Measurements from ENCODE around the gene LMF1.
"Not testable (repeated sequence)": the region's sequence is repeated elsewhere in the genome, so short reads cannot be mapped to it uniquely, and the experiment has no call there.

Gene LMF1

GRCh38 chr16:844638-845350, 126.0 kb downstream of the LMF1 start:
- H3K4me3 Mint-ChIP-seq, result no peak overlapping the region
- H3K27me3 Mint-ChIP-seq, result no peaks in the 10 kb centered on the region
- H3K36me3 Mint-ChIP-seq, result no peaks in the 10 kb centered on the region
- H3K9me3 Mint-ChIP-seq, result no peaks in the 10 kb centered on the region
- no peaks in the 10 kb centered on the region for H3K4me1 Mint-ChIP-seq
- no peak overlapping the region for H3K27ac Mint-ChIP-seq
- ATAC-seq, result no peak

GRCh38 chr16:843771-844170, 127.0 kb downstream of the LMF1 start:
- no peaks in the 10 kb centered on the region for H3K9me3 Mint-ChIP-seq
- no peak overlapping the region for H3K4me3 Mint-ChIP-seq

DNA sequence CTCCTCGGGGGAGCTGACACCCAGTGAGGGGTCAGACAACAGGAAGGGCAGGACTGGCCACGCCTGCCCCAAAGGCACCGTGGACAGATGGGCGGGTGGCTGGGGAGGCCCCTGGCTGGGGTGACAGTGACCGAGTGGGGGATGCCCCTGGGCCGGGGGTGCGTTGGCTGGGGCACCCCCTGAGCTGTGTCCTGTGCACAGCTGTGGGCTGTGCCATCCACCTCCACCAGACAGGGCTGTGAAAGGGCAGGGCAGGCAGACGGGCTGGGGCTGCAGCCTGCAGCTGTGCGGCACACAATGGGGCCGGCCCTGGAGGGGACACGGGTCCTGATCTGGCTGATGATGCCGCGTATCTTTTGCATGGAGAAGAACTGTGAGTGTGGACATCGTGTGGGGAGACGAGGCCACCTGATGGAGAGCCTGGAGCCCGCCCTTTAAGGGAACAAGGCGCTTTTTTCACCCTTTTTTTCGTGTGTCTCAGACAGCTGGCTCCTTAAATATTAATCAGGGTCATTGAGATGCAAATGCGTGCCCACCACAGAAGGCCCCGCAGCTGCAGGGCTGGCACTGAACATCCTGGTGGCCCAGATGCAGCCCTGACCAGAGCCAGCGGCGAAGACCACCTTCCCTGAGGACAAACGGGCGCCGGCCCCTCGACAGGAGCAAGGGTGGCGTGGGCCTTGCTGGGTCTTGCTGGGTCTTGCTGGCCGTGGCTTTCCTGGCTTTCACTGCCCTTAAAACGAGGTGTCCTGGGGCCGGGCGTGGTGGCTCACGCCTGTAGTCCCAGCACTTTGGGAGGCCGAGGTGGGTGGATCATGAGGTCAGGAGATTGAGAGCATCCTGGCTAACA, 127.8 kb downstream of the LMF1 start:
- Mint-ChIP-seq H3K4me3 (no peak overlapping the region), H3K27ac (no peak overlapping the region), H3K9me3 (no peaks in the 10 kb centered on the region), H3K4me1 (no peaks in the 10 kb centered on the region), H3K36me3 (no peaks in the 10 kb centered on the region), H3K27me3 (peaks cover 6% of the 10 kb centered on the region)
- no peak for ATAC-seq

More at GRCh38 chr16:843771-844170, 127.0 kb downstream of the LMF1 start:
- ATAC-seq, result no peak
- H3K27ac Mint-ChIP-seq, result no peak overlapping the region
- H3K4me1 Mint-ChIP-seq, result no peaks in the 10 kb centered on the region
- H3K36me3 Mint-ChIP-seq, result no peaks in the 10 kb centered on the region
- peaks cover under 1% of the 10 kb centered on the region for H3K27me3 Mint-ChIP-seq

DNA sequence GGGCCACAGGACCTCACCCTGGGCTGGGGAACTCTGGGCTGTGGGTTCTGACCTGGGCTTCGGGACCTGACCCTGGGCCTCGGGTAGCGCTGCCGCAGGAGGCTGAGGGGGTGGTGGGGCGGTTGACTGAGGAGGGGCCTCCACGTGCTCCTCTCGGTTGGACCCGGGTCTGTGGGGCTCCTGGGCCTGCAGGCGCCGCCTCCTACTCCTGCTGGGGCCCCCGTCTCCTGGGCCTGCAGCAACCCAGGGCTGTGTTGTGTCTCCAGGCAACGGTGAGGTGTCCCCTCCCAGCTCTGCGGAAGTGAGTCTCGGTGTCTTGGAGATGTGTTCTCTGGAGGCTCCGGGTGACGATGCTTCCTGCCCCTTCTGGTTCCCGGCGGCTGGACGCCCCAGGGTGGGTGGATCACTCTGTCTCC, 128.7 kb downstream of the LMF1 start:
- Mint-ChIP-seq H3K4me3 (no peak overlapping the region), H3K9me3 (peaks cover under 1% of the 10 kb centered on the region), H3K27me3 (peaks cover 6% of the 10 kb centered on the region), H3K4me1 (no peaks in the 10 kb centered on the region), H3K36me3 (no peaks in the 10 kb centered on the region), H3K27ac (no peak overlapping the region)
- no peak for ATAC-seq

GRCh38 chr16:841455-842060, 129.2 kb downstream of the LMF1 start:
- Mint-ChIP-seq H3K27ac (no peak overlapping the region), H3K4me3 (no peak overlapping the region), H3K27me3 (peaks cover 6% of the 10 kb centered on the region), H3K4me1 (no peaks in the 10 kb centered on the region), H3K9me3 (peaks cover 6% of the 10 kb centered on the region), H3K36me3 (no peaks in the 10 kb centered on the region)
- ATAC-seq, result no peak

DNA sequence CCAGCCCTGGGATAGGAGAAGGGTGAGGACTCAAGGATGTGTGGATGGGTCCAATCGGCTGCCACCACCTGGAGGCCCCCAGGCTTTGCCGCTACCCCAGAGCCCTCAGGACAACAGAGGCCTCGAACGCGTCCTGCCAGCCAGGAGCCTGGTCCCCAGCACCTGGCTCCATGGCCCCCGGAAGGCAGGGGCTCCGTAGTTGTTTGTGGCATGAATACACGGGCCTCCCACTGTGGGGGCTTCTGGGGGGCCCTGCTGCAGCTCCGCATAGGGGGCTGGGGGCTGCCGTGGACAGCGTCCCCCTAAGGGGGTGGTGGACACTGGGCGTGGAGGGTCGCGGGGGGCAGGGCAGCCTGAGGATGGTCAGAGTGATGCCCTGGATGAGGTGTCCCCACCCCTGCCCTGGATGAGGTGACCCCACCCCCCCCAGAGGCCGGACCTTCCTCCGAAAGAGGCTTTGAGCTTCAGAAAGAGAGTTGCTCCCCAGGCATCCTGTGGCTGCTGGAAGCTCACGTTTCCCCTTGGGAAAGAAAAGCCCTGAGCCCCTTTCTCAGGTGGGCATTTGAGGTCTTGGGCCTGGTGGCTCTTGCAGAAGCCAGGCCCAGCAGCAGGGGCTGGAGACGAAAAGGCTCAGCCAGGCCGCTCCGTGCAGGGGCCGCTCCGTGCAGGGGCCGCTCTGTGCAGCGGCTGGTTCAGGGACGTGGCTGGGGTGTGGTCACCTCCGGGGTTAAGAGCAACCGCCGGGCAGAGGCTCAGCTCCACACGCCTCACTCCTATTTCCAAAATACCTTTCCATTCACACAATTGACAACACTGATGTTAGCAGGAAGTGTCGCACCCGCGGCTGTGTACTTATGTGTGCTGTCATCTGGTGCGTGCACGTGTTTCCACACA, 130.0 kb downstream of the LMF1 start:
- Mint-ChIP-seq H3K4me1 (no peaks in the 10 kb centered on the region), H3K27ac (no peak overlapping the region), H3K27me3 (peaks cover 6% of the 10 kb centered on the region), H3K4me3 (no peak overlapping the region), H3K36me3 (no peaks in the 10 kb centered on the region), H3K9me3 (peaks cover 11% of the 10 kb centered on the region)
- ATAC-seq, result no peak

- ATAC-seq, result no peak
- Mint-ChIP-seq H3K4me1 (no peaks in the 10 kb centered on the region), H3K27me3 (peaks cover 6% of the 10 kb centered on the region), H3K36me3 (no peaks in the 10 kb centered on the region), H3K27ac (no peak overlapping the region), H3K4me3 (no peak overlapping the region), H3K9me3 (peaks cover 11% of the 10 kb centered on the region)
Measured at GRCh38 chr16:839643-840408, 131.0 kb downstream of the LMF1 start.

DNA sequence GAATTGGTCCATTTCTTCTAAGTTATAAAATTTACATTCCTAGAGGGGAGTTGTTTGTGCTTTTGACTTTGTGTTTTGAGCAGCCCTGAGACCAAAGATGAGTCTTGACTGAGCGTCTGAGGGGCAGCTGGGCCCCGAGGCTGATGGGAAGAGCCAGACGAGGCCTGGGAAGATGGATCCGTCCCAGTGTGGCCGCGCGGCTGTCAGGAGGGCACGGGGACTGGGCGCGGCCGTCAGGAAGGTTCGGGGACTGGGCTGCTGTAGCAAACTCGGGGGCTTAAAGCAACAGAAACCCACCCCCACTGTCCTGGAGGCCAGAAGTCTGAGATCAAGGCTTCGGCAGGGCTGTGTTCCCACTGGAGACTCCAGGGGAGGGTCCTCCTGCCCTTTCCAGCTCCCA, 132.0 kb downstream of the LMF1 start:
- H3K4me3 Mint-ChIP-seq, result no peak overlapping the region
- H3K4me1 Mint-ChIP-seq, result no peaks in the 10 kb centered on the region
- H3K9me3 Mint-ChIP-seq, result peaks cover 11% of the 10 kb centered on the region
- no peak overlapping the region for H3K27ac Mint-ChIP-seq
- H3K27me3 Mint-ChIP-seq, result peaks cover 6% of the 10 kb centered on the region
- no peak for ATAC-seq
- no peaks in the 10 kb centered on the region for H3K36me3 Mint-ChIP-seq

DNA sequence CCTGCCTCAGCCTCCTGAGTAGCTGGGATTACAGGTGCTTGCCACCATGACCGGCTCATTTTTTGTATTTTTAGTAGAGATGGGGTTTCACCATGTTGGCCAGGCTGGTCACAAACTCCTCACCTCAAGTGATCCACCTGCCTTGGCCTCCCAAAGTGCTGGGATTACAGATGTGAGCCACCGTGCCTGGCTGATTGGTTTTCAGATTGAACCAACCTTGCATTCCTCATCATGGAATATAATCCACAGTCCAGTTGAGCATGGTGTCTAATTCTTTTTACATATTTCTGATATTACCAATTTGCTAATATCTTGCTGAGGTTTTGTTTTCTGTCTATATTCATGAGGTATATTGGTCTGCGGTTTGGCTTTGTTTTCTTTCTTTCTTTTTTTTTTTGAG, 134.0 kb downstream of the LMF1 start:
- Mint-ChIP-seq H3K9me3 (peaks cover 11% of the 10 kb centered on the region), H3K27me3 (peaks cover 14% of the 10 kb centered on the region)
- H3K4me3 Mint-ChIP-seq, H3K27ac Mint-ChIP-seq, H3K4me1 Mint-ChIP-seq, H3K36me3 Mint-ChIP-seq, ATAC-seq: not testable (repeated sequence)

DNA sequence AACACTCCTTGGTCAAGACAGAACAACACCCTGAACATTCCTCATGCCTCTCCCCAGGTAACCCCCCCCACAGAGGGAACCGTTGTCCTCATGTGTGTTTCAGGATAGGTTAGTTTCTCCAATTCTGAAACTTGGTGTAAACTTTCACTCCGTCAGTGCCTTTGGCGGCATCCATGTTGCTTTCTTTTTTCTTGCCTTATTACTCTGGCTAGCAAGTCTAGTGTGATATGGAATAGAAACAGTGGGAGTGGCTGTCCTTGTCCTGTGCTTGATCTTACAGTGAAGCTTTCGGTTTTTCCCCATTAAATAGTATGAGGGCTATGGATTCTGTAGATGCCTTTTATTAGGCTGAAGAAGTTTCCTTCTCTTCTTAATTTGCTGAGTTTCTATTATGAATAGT, 134.6 kb downstream of the LMF1 start:
- Mint-ChIP-seq H3K4me3 (no peak overlapping the region), H3K27me3 (peaks cover 14% of the 10 kb centered on the region), H3K27ac (no peak overlapping the region), H3K36me3 (no peaks in the 10 kb centered on the region), H3K9me3 (peaks cover 11% of the 10 kb centered on the region), H3K4me1 (no peaks in the 10 kb centered on the region)
- ATAC-seq, result no peak

DNA sequence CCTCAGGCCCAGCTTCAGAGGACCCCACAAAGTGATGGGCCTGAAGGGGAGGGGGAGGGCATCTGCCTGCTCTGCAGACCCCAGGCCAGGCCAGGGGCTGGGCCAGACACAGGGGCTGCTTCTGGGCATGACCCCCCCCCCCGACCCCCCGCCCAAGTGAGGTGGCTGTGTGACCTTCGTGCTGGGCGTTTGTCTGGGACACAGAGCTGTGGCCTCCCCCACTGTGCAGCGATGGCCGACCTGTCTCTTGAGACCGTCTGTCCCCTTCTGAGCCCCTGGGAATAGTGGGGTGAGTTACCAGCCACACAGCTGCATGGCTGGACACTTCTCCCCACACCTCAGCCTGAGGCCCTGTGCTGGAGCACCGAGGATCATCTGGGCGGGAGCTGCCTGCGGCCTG, 135.4 kb downstream of the LMF1 start:
- no peak overlapping the region for H3K4me3 Mint-ChIP-seq
- peaks cover 17% of the 10 kb centered on the region for H3K27me3 Mint-ChIP-seq
- H3K4me1 Mint-ChIP-seq, result no peaks in the 10 kb centered on the region
- H3K36me3 Mint-ChIP-seq, result no peaks in the 10 kb centered on the region
- peaks cover 11% of the 10 kb centered on the region for H3K9me3 Mint-ChIP-seq
- H3K27ac Mint-ChIP-seq, result no peak overlapping the region
- ATAC-seq, result no peak

DNA sequence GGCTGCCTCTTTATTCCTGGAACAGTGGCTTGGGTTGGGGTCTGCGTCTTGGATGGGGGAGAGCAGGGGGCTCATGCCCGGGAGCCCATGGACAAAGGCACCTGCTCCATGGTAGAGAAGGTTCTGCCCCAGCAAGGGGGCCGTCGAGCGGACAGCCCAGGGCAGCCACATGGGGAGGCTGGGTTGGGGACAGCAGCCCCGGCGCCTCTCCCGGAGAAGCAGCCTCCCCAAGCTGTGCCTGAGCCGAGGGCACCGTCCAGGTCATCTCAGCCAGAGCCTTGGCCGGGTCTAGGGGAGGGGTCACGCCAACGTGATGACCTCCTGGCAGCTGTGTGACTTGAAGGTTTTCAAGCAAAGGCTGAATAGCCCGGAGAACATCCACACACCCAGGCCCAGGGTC, 137.4 kb downstream of the LMF1 start:
- peaks cover 32% of the 10 kb centered on the region for H3K27me3 Mint-ChIP-seq
- no peaks in the 10 kb centered on the region for H3K36me3 Mint-ChIP-seq
- H3K4me1 Mint-ChIP-seq, result no peaks in the 10 kb centered on the region
- H3K9me3 Mint-ChIP-seq, result peaks cover 11% of the 10 kb centered on the region
- H3K4me3 Mint-ChIP-seq, result no peak overlapping the region
- H3K27ac Mint-ChIP-seq, result no peak overlapping the region
- ATAC-seq, result peak; percentile 18

DNA sequence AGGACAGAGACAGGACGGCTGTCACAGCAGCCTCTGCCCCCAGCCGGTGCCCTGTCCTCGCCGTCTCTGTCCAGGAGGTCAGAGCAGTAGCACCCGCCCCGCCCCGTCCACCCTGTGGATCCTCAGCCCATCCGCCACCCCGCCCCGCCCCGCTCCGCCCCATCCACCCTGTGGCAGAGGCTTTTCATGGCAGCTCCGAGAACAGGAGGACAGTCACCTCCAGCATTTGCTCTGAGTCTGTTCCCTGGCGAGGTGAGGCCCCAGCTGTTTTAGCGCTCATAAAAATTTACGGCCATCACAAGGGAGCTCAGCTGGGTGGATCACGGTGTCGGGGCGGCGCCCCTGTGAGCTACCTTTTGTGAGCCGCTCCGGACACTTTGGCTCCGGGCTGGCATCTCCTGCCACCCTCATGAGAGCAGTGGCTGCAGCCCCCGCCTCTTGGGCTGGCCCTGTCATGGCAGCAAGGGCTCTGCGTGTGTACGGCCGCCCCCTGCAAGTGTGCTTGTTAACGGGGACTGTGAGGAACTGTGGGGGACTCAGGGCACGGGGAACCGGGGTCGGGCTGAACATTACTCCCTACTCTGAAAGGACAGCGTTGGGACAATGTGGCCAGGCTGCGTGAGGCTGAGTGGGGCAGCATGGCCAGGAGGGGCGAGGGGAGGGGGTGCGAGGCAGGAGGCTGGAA, 138.0 kb downstream of the LMF1 start:
- Mint-ChIP-seq H3K27ac (no peak overlapping the region), H3K4me3 (no peak overlapping the region), H3K4me1 (no peaks in the 10 kb centered on the region), H3K36me3 (no peaks in the 10 kb centered on the region), H3K27me3 (peaks cover 36% of the 10 kb centered on the region), H3K9me3 (peaks cover 11% of the 10 kb centered on the region)
- ATAC-seq, result no peak
